HepG2 (cell line): ENCODE measurements around the gene SAMM50.

Experiments used
- ASH2L ChIP-seq: fragments of 300-600, 200-600 bp; sonication (generic); IDR thresholded peaks from 2 replicates; pipeline ENCODE4 v1.7.0; 2017; ENCODE audit warnings: low read depth, mild to moderate bottlenecking, moderate library complexity, mixed read lengths, low read length; ENCODE audit not compliant: insufficient read length
- CTCF ChIP-seq: sonication (generic); formaldehyde crosslinking; IDR thresholded peaks from 2 replicates; pipeline ENCODE4 v1.5.0; 2020; ENCODE audit warnings: mild to moderate bottlenecking, missing genetic modification reagents, moderate library complexity
- ERF ChIP-seq: IDR thresholded peaks from 2 replicates; pipeline ENCODE4 v1.6.1; 2018; ENCODE audit warnings: missing biosample characterization, missing genetic modification reagents
- ESRRA ChIP-seq: sonication (generic); formaldehyde crosslinking; IDR thresholded peaks from 2 replicates; pipeline ENCODE4 v1.5.1; 2020; ENCODE audit warnings: mild to moderate bottlenecking, low read depth, missing genetic modification reagents
- FOSL1 ChIP-seq: sonication (generic); formaldehyde crosslinking; IDR thresholded peaks from 2 replicates; pipeline ENCODE4 v1.9.0; 2021; ENCODE audit warnings: missing genetic modification reagents, borderline replicate concordance
- HDAC1 ChIP-seq: sonication (generic); formaldehyde crosslinking; IDR thresholded peaks from 2 replicates; pipeline ENCODE4 v1.5.1; 2020; ENCODE audit warnings: mild to moderate bottlenecking, missing genetic modification reagents
- ZNF335 ChIP-seq: sonication (generic); formaldehyde crosslinking; IDR thresholded peaks from 2 replicates; pipeline ENCODE4 v1.4.0; 2020; ENCODE audit warnings: missing genetic modification reagents
- TF ChIP-seq, protein P1 (sequence below): sonication (generic); formaldehyde crosslinking; IDR thresholded peaks from 2 replicates; pipeline ENCODE4 v1.4.0; 2020; ENCODE audit warnings: missing genetic modification reagents, borderline replicate concordance

GRCh38 chr22:43928908-43929307 is 26.3 kb upstream of the SAMM50 start:
- TF ChIP-seq HDAC1 (CRISPR knock-in tag) (no peak), ESRRA (CRISPR knock-in tag) (no peak), CTCF (CRISPR knock-in tag) (no peak), ERF (CRISPR knock-in tag) (no peak), ZNF335 (CRISPR knock-in tag) (no peak), FOSL1 (CRISPR knock-in tag) (no peak), ASH2L (no peak)
- TF ChIP-seq, protein P1, sequence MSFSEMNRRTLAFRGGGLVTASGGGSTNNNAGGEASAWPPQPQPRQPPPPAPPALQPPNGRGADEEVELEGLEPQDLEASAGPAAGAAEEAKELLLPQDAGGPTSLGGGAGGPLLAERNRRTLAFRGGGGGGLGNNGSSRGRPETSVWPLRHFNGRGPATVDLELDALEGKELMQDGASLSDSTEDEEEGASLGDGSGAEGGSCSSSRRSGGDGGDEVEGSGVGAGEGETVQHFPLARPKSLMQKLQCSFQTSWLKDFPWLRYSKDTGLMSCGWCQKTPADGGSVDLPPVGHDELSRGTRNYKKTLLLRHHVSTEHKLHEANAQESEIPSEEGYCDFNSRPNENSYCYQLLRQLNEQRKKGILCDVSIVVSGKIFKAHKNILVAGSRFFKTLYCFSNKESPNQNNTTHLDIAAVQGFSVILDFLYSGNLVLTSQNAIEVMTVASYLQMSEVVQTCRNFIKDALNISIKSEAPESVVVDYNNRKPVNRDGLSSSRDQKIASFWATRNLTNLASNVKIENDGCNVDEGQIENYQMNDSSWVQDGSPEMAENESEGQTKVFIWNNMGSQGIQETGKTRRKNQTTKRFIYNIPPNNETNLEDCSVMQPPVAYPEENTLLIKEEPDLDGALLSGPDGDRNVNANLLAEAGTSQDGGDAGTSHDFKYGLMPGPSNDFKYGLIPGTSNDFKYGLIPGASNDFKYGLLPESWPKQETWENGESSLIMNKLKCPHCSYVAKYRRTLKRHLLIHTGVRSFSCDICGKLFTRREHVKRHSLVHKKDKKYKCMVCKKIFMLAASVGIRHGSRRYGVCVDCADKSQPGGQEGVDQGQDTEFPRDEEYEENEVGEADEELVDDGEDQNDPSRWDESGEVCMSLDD (CRISPR knock-in tag), result no peak
